HepG2 (cell line): Measurements from ENCODE around the gene CLEC16A.

Experiments used
- IRF2 ChIP-seq: IDR thresholded peaks from 2 replicates; pipeline ENCODE4 v1.6.1; 2018; ENCODE audit warnings: missing genetic modification reagents, missing compliant biosample characterization
- RFX5 ChIP-seq: IDR thresholded peaks from 2 replicates; pipeline ENCODE4 v1.6.1; 2011; ENCODE audit warnings: low read depth, low read length, improper control_type of control experiment
- SETDB1 ChIP-seq: sonication (generic); formaldehyde crosslinking; IDR thresholded peaks from 2 replicates; pipeline ENCODE4 v1.5.1; 2020; ENCODE audit warnings: missing genetic modification reagents, mild to moderate bottlenecking, borderline replicate concordance
- TMF1 ChIP-seq: sonication (generic); formaldehyde crosslinking; IDR thresholded peaks from 2 replicates; pipeline ENCODE4 v1.8.1; 2022; ENCODE audit warnings: low read depth, missing genetic modification reagents
- ZNF772 ChIP-seq: sonication (generic); formaldehyde crosslinking; IDR thresholded peaks from 2 replicates; pipeline ENCODE4 v1.5.0; 2020; ENCODE audit warnings: mild to moderate bottlenecking, missing genetic modification reagents

- TF ChIP-seq RFX5 (no peak), SETDB1 (no peak), ZNF772 (no peak), IRF2 (CRISPR knock-in tag) (no peak), TMF1 (no peak)
Measured at GRCh38 chr16:11033629-11034420, 89.5 kb downstream of the CLEC16A start.
